GM12872 (cell line): Measurements from ENCODE around the gene SC5D.

ENCODE experiments used
- CTCF ChIP-seq: IDR thresholded peaks from 3 replicates; pipeline ENCODE4 v1.5.1; 2011; ENCODE audit warnings: low read depth, mild to moderate bottlenecking, low read length, moderate library complexity; ENCODE audit not compliant: insufficient read depth

SC5D gene

GRCh38 chr11:121304759-121305158 is 12.2 kb downstream of the SC5D start:
- no peak for TF ChIP-seq CTCF

- TF ChIP-seq CTCF, result no peak
Measured at GRCh38 chr11:121308816-121309215, 16.2 kb downstream of the SC5D start.

- TF ChIP-seq CTCF, result no peak
Measured at GRCh38 chr11:121309688-121310087, 17.1 kb downstream of the SC5D start.

GRCh38 chr11:121310908-121311307 is 18.3 kb downstream of the SC5D start:
- TF ChIP-seq CTCF, result no peak

GRCh38 chr11:121311373-121311772 is 18.8 kb downstream of the SC5D start:
- no peak for TF ChIP-seq CTCF

GRCh38 chr11:121312483-121312882 is 19.9 kb downstream of the SC5D start:
- TF ChIP-seq CTCF, result no peak

GRCh38 chr11:121318848-121319834 is 26.6 kb downstream of the SC5D start:
- peak; percentile 87 for TF ChIP-seq CTCF
